K562 (cell line): ENCODE measurements around the gene RIPOR2. TPM values are rescaled to one million over a fixed set of nuclear protein-coding genes. Genes with fewer than 3 reads are reported as not detected.

ENCODE experiments used
- ATAC-seq: fragments of 200-7000 bp; cut with Tn5 transposase; 3 replicates; pipeline ENCODE4 v1.9.1; 2020; ENCODE audit warnings: moderate library complexity
- BruUV-seq: library from RNA; stranded (reverse); fragments of 400-500 nt; replicated peaks from 2 replicates; lab custom pipeline; 2021; lab: Mats Ljungman, UMichigan
- CTCF ChIA-PET: fragments of 300-600 bp; formaldehyde crosslinking; extraction: SDS; loops from one replicate; lab custom pipeline; 2021; ENCODE audit warnings: low intra/inter-chr PET ratio; lab: Yijun Ruan, JAX
- POLR2A ChIA-PET: fragments of 300-600, 350-650 bp; sonication (Branson Sonifier 250); formaldehyde crosslinking; extraction: SDS; loops from one replicate; lab custom pipeline; 2021; ENCODE audit warnings: antibody characterized with exemption, inconsistent platforms; lab: Yijun Ruan, JAX
- DNase-seq, 4 experiments: peaks; one replicate each; pipeline versions ENCODE4 v3.0.0 to v3.0.0-alpha.2; 2011 to 2018; ENCODE audit warnings: low spot score in 3 of 4, mixed read lengths in 3 of 4; ENCODE audit errors: extremely low read depth in 1 of 4
- FAIRE-seq: peaks from 2 replicates; lab custom pipeline; 2011; peaks lifted over from hg19 to GRCh38; lab: Jason Lieb, UNC
- H2AFZ ChIP-seq: 2 replicates; pipeline ENCODE4 v1.6.0; 2011; ENCODE audit warnings: low read depth, low read length, control low read depth, inconsistent platforms
- H3K27ac ChIP-seq: fragments of 200-600 bp; 3 replicates; pipeline ENCODE4 v1.8.0; 2011; ENCODE audit warnings: low read depth, mild to moderate bottlenecking, control low read depth, inconsistent platforms, low read length, moderate library complexity, mixed read lengths; ENCODE audit errors: extremely low read depth
- H3K27me3 ChIP-seq, 2 experiments: fragments of 300-600 bp in 1 of 2; 2 replicates in 1 of 2; 3 replicates in 1 of 2; pipeline versions ENCODE4 v1.6.0 to v1.8.0; 2011; ENCODE audit warnings: inconsistent platforms in 2 of 2, low read length in 2 of 2, mild to moderate bottlenecking in 1 of 2, mixed read lengths in 1 of 2, moderate library complexity in 1 of 2; ENCODE audit not compliant: control insufficient read depth in 2 of 2, insufficient read depth in 2 of 2
- H3K36me3 ChIP-seq: fragments of 300-600 bp; 3 replicates; pipeline ENCODE4 v1.8.0; 2011; ENCODE audit warnings: mild to moderate bottlenecking, low read length, inconsistent platforms; ENCODE audit not compliant: control insufficient read depth, insufficient read depth
- H3K4me1 ChIP-seq, 2 experiments: fragments of 200-600 bp in 1 of 2; replicated peaks in 1 of 2; 2 replicates in 1 of 2; 3 replicates in 1 of 2; pipeline versions ENCODE4 v1.5.1 to v1.8.0; 2011; ENCODE audit warnings: inconsistent platforms in 2 of 2, low read length in 2 of 2, mild to moderate bottlenecking in 1 of 2, mixed read lengths in 1 of 2, moderate library complexity in 1 of 2; ENCODE audit not compliant: control insufficient read depth in 2 of 2, insufficient read depth in 2 of 2
- H3K4me2 ChIP-seq: 2 replicates; pipeline ENCODE4 v1.6.1; 2011; ENCODE audit warnings: low read length, control low read depth, inconsistent platforms, mixed read lengths; ENCODE audit not compliant: insufficient read depth
- H3K4me3 ChIP-seq: fragments of 200-600 bp; sonication (generic), shearing (Covaris generic); 2 replicates; pipeline ENCODE4 v1.5.1; 2016; ENCODE audit warnings: control low read depth, inconsistent platforms
- H3K79me2 ChIP-seq: fragments of 200-600 bp; 3 replicates; pipeline ENCODE4 v1.8.0; 2011; ENCODE audit warnings: low read length, inconsistent platforms; ENCODE audit not compliant: control insufficient read depth, insufficient read depth
- H3K9ac ChIP-seq, 2 experiments: 2 replicates each; pipeline versions ENCODE4 v1.6.0 to v1.6.1; 2011; ENCODE audit warnings: low read depth in 2 of 2, low read length in 2 of 2, control low read depth in 1 of 2, inconsistent platforms in 1 of 2, mild to moderate bottlenecking in 1 of 2, mixed read lengths in 1 of 2; ENCODE audit not compliant: insufficient read depth in 1 of 2
- H3K9me1 ChIP-seq: one replicate; pipeline ENCODE4 v1.6.0; 2011; ENCODE audit warnings: inconsistent platforms, mild to moderate bottlenecking, low read length, moderate library complexity; ENCODE audit not compliant: control insufficient read depth, insufficient read depth
- H3K9me3 ChIP-seq: replicated peaks from 2 replicates; pipeline ENCODE4 v1.5.1; 2011; ENCODE audit warnings: low read depth, low read length, inconsistent platforms; ENCODE audit not compliant: control insufficient read depth, insufficient read depth
- H4K20me1 ChIP-seq: replicated peaks from 2 replicates; pipeline ENCODE4 v1.6.1; 2011; ENCODE audit warnings: low read length, inconsistent platforms, mixed read lengths; ENCODE audit not compliant: control insufficient read depth, insufficient read depth
- BCL6 ChIP-seq: fragments of 250-450 bp; sonication (Bioruptor Pico); IDR thresholded peaks from 2 replicates; pipeline ENCODE4 v1.4.0; 2020
- CBX8 ChIP-seq: fragments of 200-600 bp; sonication (generic); IDR thresholded peaks from 2 replicates; pipeline ENCODE4 v1.6.1; 2012; ENCODE audit warnings: borderline replicate concordance, mixed run types, low read depth, mild to moderate bottlenecking, moderate library complexity, mixed read lengths, low read length, control low read depth, inconsistent platforms; ENCODE audit not compliant: poor library complexity, severe bottlenecking; ENCODE audit errors: extremely low read depth
- CREB1 ChIP-seq, 2 experiments: sonication (generic) in 1 of 2; formaldehyde crosslinking in 1 of 2; IDR thresholded peaks; 2 replicates each; pipeline versions ENCODE4 v1.6.1 to v1.8.0; 2012 to 2022; ENCODE audit warnings: inconsistent platforms in 1 of 2, mild to moderate bottlenecking in 1 of 2, missing genetic modification reagents in 1 of 2, moderate library complexity in 1 of 2
- HEY1 ChIP-seq: fragments of 250-450 bp; sonication (Bioruptor Pico); IDR thresholded peaks from 2 replicates; pipeline ENCODE4 v1.5.0; 2020; ENCODE audit warnings: mild to moderate bottlenecking, moderate library complexity, borderline replicate concordance
- HOMEZ ChIP-seq: fragments of 250-450 bp; sonication (Bioruptor Pico); IDR thresholded peaks from 2 replicates; pipeline ENCODE4 v1.4.0; 2020; ENCODE audit warnings: mild to moderate bottlenecking, moderate library complexity
- NFXL1 ChIP-seq: fragments of 450-650 bp; formaldehyde crosslinking; IDR thresholded peaks from 2 replicates; pipeline ENCODE4 v1.4.0; 2021; ENCODE audit warnings: mild to moderate bottlenecking
- POLR2AphosphoS5 ChIP-seq: IDR thresholded peaks from 2 replicates; pipeline ENCODE4 v1.6.1; 2011; ENCODE audit warnings: mild to moderate bottlenecking, low read depth, low read length, moderate library complexity; ENCODE audit not compliant: control insufficient read depth, insufficient read depth
- SP1 ChIP-seq: sonication (generic); formaldehyde crosslinking; IDR thresholded peaks from 2 replicates; pipeline ENCODE4 v1.8.1; 2022; ENCODE audit warnings: mild to moderate bottlenecking, missing genetic modification reagents
- TEAD4 ChIP-seq, 2 experiments: sonication (generic) in 1 of 2; formaldehyde crosslinking in 1 of 2; IDR thresholded peaks; 2 replicates each; pipeline versions ENCODE4 v1.6.1 to v1.8.0; 2012 to 2022; ENCODE audit warnings: borderline replicate concordance in 1 of 2, inconsistent platforms in 1 of 2, low read length in 1 of 2, mild to moderate bottlenecking in 1 of 2, missing genetic modification reagents in 1 of 2
- TFAM ChIP-seq: fragments of 250-450 bp; sonication (Bioruptor Pico); conservative IDR thresholded peaks from 2 replicates; pipeline ENCODE4 v1.5.0; 2021; ENCODE audit warnings: mild to moderate bottlenecking, moderate library complexity
- THRA ChIP-seq: fragments of 450-650 bp; IDR thresholded peaks from 2 replicates; pipeline ENCODE4 v1.6.1; 2017; ENCODE audit warnings: mild to moderate bottlenecking, moderate library complexity
- ZBED1 ChIP-seq: IDR thresholded peaks from 2 replicates; pipeline ENCODE4 v1.6.1; 2014
- ZBTB17 ChIP-seq: fragments of 450-650 bp; formaldehyde crosslinking; IDR thresholded peaks from 2 replicates; pipeline ENCODE4 v1.4.0; 2020; ENCODE audit warnings: mild to moderate bottlenecking
- ZNF175 ChIP-seq: fragments of 200-800 bp; sonication (Bioruptor generic); IDR thresholded peaks from 2 replicates; pipeline ENCODE4 v1.6.1; 2016; ENCODE audit warnings: low read depth, mild to moderate bottlenecking, missing genetic modification characterization, missing compliant biosample characterization
- ZNF408 ChIP-seq: fragments of 250-450 bp; sonication (Bioruptor Pico); IDR thresholded peaks from 2 replicates; pipeline ENCODE4 v1.4.0; 2020; ENCODE audit warnings: low read depth, mild to moderate bottlenecking, moderate library complexity
- ZNF445 ChIP-seq: fragments of 250-450 bp; sonication (Bioruptor Pico); IDR thresholded peaks from 2 replicates; pipeline ENCODE4 v1.4.0; 2020; ENCODE audit warnings: low read depth, mild to moderate bottlenecking, moderate library complexity
- ZNF507 ChIP-seq: conservative IDR thresholded peaks from 2 replicates; pipeline ENCODE4 v1.6.1; 2017; ENCODE audit warnings: missing genetic modification characterization, missing compliant biosample characterization
- ZNF583 ChIP-seq: fragments of 250-450 bp; sonication (Bioruptor Pico); IDR thresholded peaks from 2 replicates; pipeline ENCODE4 v1.4.0; 2020
- WGBS: fragments of 100-300 bp; shearing (Covaris generic); methylation state at CpG from one replicate; pipeline ENCODE4 v1.1.6; 2016; ENCODE audit warnings: low coverage, mixed read lengths; ENCODE audit not compliant: insufficient coverage; ENCODE audit errors: missing lambda C conversion rate; 5-methylcytosine and 5-hydroxymethylcytosine counted together
- in situ Hi-C: fragments of 300-500 bp; cut with MboI; formaldehyde crosslinking; loops from 4 replicates; pipeline ENCODE4 v1.15.0; 2018; ENCODE audit warnings: inconsistent platforms, mixed read lengths
- intact Hi-C: fragments of 100-400 bp; cut with micrococcal nuclease; formaldehyde crosslinking; loops from 2 replicates; pipeline ENCODE4 v1.14.2; 2022
- polyA plus RNA-seq, 8 experiments: library from polyadenylated mRNA; depleted of rRNA in 4 of 8; stranded (reverse) in 5 of 8; unstranded in 3 of 8; fragments of >200 nt; fragmentation: Nextera tagmentation in 2 of 8; fragmentation: Illumina TruSeq in 1 of 8; extraction: Ambion mirVana in 2 of 8; extraction: Trizol in 1 of 8; gene quantifications; 2 replicates each; pipeline versions ENCODE4 v1.2.1 to v1.2.3, GENCODE V29; 2011 to 2014; ENCODE audit warnings: inconsistent platforms in 1 of 8, missing spikeins in 1 of 8
- total RNA-seq, 7 experiments: library from RNA; depleted of rRNA in 6 of 7; stranded (reverse); fragments of >200 nt in 6 of 7; fragmentation: Illumina TruSeq in 2 of 7; extraction: Trizol in 2 of 7; gene quantifications; 2 replicates each; pipeline versions ENCODE4 v1.2.1 to v1.2.3, GENCODE V29; 2011 to 2021; ENCODE audit warnings: low replicate concordance in 1 of 7
- TF ChIP-seq, protein P1 (sequence below): fragments of 200-400 bp; formaldehyde crosslinking; IDR thresholded peaks from 2 replicates; pipeline ENCODE4 v1.6.1; 2017; ENCODE audit warnings: mild to moderate bottlenecking, low read depth, low read length, moderate library complexity

RIPOR2 gene
- total and polyA plus RNA-seq, 9 of the 15 experiments (the other 6 are each of a cell fraction or from before 2014, with no cell fraction given): 0.04 to 1.0 (median 0.47) TPM; not detected in 2

DNA sequence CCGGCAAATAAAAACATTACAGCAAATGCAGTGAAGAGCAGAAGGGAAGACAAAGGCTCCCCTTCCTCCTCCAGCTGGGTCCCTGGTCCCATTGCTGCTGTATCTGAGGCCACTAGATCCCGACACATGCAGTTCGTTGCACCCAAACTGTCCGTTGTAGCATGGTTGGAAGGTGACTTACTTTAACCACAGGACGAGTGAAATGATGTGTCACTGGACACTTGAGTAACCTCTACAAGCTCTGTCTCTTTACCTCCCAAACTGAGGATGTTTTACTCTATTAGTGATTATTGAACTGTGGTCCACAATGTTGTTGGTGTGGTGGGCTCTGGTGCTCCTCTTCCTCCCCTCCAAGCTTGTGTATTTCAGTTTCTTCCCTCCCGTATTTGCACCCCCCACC lies 90.9 kb downstream of the RIPOR2 start:
- in situ Hi-C loops: no loop called here
- ATAC-seq (no peak), DNase-seq (no peak), FAIRE-seq (no peak)
- intact Hi-C loops: no loop called here
- Histone ChIP-seq H3K4me2 (no peak overlapping the region), H3K27ac (no peak overlapping the region), H3K4me3 (no peak overlapping the region), H3K27me3 (peaks cover 24 to 60% of the 10 kb centered on the region in 2 experiments; a peak in 4 of 5 replicates), H3K4me1 (no peaks in the 10 kb centered on the region), H4K20me1 (no peaks in the 10 kb centered on the region), H2AFZ (no peak overlapping the region), H3K9ac (no peak overlapping the region), H3K36me3 (no peaks in the 10 kb centered on the region), H3K9me1 (no peaks in the 10 kb centered on the region), H3K79me2 (no peaks in the 10 kb centered on the region), H3K9me3 (no peaks in the 10 kb centered on the region)
- no TSS peak for BruUV-seq
- ChIA-PET POLR2A (no interaction called here), CTCF (no interaction called here)
- 2% methylated on average over 5 of the region's 6 CpGs for WGBS
- TF ChIP-seq BCL6 (CRISPR knock-in tag) (no peak), NFXL1 (CRISPR knock-in tag) (no peak), ZNF445 (CRISPR knock-in tag) (no peak), ZNF507 (no peak), THRA (no peak), ZBED1 (no peak), SP1 (CRISPR knock-in tag) (no peak), ZNF175 (CRISPR knock-in tag) (no peak), POLR2AphosphoS5 (no peak), HOMEZ (CRISPR knock-in tag) (no peak), ZNF583 (CRISPR knock-in tag) (no peak), ZBTB17 (CRISPR knock-in tag) (no peak), TEAD4 (IDR thresholded peaks at IDR 0.05; ENCODE audit: low read length) (no peak), TEAD4 (CRISPR knock-in tag; IDR thresholded peaks at IDR 0.05; ENCODE audit: borderline replicate concordance) (no peak), ZNF408 (CRISPR knock-in tag) (no peak), TFAM (no peak), HEY1 (CRISPR knock-in tag) (no peak), CREB1 (IDR thresholded peaks at IDR 0.05) (no peak), CREB1 (CRISPR knock-in tag; IDR thresholded peaks at IDR 0.05) (no peak), CBX8 (no peak)
- TF ChIP-seq, protein P1, sequence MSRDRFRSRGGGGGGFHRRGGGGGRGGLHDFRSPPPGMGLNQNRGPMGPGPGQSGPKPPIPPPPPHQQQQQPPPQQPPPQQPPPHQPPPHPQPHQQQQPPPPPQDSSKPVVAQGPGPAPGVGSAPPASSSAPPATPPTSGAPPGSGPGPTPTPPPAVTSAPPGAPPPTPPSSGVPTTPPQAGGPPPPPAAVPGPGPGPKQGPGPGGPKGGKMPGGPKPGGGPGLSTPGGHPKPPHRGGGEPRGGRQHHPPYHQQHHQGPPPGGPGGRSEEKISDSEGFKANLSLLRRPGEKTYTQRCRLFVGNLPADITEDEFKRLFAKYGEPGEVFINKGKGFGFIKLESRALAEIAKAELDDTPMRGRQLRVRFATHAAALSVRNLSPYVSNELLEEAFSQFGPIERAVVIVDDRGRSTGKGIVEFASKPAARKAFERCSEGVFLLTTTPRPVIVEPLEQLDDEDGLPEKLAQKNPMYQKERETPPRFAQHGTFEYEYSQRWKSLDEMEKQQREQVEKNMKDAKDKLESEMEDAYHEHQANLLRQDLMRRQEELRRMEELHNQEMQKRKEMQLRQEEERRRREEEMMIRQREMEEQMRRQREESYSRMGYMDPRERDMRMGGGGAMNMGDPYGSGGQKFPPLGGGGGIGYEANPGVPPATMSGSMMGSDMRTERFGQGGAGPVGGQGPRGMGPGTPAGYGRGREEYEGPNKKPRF: no peak
